Measurements from ENCODE around the gene TIMM10B.
A peak's percentile ranks its signal among the peaks of the same experiment; 100 is the strongest.

TIMM10B gene, protein sequence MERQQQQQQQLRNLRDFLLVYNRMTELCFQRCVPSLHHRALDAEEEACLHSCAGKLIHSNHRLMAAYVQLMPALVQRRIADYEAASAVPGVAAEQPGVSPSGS

DNA sequence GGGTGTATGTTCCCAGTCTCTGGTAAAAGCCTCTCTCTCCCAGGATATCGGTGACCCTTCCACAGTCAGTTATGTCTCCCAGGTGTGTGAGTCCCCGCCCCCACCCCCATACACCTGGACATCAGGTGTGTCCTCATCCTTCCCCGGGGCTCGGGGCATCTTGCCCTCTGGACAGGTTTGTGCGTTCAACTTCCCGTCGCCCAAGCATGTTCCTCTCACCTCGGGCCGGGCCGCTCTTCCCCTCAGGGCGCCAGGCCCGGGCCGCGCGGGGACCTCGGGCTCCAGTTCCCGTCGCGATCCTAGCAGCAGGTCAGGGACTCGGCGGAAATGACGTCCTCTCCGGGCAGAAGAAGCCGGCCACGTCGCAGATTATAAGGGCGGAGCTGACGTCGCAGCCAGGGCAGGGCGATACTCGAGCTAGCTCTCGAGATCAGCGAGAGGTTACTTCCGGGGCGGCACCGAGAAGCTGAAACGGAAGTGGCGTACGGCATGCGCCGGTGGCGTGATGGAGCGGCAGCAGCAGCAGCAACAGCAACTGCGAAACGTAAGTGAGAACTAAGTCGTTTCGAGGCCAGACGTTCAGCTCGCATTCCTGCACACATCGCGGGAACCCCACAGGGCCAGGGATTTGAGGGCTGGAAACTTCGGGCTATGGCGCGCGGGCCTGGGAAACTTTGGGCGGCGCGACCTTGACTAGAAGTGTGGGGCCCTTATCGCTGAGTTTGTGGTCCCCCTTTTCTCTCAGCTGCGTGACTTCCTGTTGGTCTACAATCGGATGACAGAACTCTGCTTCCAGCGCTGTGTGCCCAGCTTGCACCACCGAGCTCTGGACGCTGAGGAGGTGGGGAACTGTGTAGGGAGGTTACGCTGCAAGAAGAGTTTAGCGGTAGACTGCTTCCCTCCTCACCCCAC lies at the start of gene TIMM10B, which contains the start of gene ARFIP2:
TSS of gene TIMM10B (plus strand) at position 490 of the 912 bp plus-strand sequence. CDS start at position 506, 16 bp downstream.
TSS of gene ARFIP2 (minus strand) at position 320 of the 912 bp plus-strand sequence. CDS start 910 bp downstream, outside the sequence.
- H3K9me3 Mint-ChIP-seq: no peaks in the 10 kb centered on the region
- ATAC-seq (ENCODE audit: low read depth): peak; percentile 97
- DNase-seq (ENCODE audit: low spot score in 2 of 2): peak; percentile 92 to 94
- peak within 1 kb of the TSS; percentile 93 for H3K4me3 Mint-ChIP-seq
- peak within 1 kb of the TSS; percentile 98 for H3K27ac Mint-ChIP-seq
- H3K27me3 Mint-ChIP-seq: no peaks in the 10 kb centered on the region
- H3K36me3 Mint-ChIP-seq: peaks cover 12% of the 10 kb centered on the region
- peaks cover 21% of the 10 kb centered on the region for H3K4me1 Mint-ChIP-seq

DNA sequence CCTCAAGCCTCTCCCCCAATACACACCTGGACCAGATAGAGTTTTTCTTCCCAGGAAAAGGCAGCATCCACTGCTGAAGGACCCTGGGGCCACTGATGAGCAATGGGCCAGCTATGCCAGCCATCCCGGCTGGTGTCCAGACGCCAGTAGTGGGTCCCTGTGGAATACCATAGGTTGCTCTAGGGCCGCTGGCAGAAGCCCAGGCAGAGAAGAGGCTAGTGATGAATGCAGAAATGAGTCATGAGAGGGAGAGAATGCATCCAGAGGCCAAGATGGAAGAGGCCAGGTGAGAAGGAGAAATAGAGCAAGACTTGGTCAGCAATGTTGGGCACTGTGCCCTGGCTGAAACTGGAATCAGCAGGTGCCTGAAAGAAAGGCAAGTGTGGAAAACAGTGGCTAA lies 49.4 kb upstream of the TIMM10B start:
- Mint-ChIP-seq H3K36me3 (no peaks in the 10 kb centered on the region), H3K27me3 (peaks cover 7% of the 10 kb centered on the region), H3K27ac (no peak overlapping the region), H3K4me1 (peaks cover 2% of the 10 kb centered on the region), H3K4me3 (no peak overlapping the region), H3K9me3 (no peaks in the 10 kb centered on the region)
- DNase-seq (ENCODE audit: low spot score in 2 of 2) (no peak), ATAC-seq (ENCODE audit: low read depth) (no peak)

DNA sequence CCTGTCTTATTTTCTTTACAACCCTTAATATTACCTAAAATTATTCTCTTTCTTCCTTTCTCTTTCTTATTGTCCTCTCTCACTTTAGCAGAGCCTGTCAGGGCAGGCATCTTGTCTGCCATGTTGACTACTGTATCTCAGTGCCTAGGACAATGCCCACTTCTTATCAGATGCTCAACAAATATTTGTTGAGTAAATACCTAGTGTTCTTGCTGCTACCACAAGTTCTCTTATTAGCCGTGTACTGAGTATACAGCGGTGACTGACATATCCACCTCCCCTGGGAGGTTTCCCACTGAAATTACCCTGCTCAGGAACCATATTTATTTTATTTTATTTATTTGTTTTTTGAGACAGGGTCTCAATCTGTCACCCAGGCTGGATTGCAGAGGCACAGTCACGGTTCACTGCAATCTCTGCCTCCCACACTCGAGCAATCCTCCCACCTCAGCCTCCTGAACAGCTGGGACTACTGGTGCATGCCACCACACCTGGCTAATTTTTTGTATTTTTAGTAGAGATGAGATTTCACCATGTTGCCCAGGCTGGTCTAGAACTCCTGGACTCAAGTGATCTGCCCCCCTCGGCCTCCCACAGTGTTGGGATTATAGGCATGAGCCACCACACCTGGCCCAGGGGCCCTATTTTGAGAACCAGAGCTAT lies 47.2 kb upstream of the TIMM10B start:
- no peaks in the 10 kb centered on the region for H3K9me3 Mint-ChIP-seq
- H3K27ac Mint-ChIP-seq: no peak overlapping the region
- peaks cover 7% of the 10 kb centered on the region for H3K27me3 Mint-ChIP-seq
- no peak for ATAC-seq (ENCODE audit: low read depth)
- peaks cover 2% of the 10 kb centered on the region for H3K4me1 Mint-ChIP-seq
- H3K4me3 Mint-ChIP-seq: no peak overlapping the region
- DNase-seq (ENCODE audit: low spot score in 2 of 2): no peak
- H3K36me3 Mint-ChIP-seq: no peaks in the 10 kb centered on the region

DNA sequence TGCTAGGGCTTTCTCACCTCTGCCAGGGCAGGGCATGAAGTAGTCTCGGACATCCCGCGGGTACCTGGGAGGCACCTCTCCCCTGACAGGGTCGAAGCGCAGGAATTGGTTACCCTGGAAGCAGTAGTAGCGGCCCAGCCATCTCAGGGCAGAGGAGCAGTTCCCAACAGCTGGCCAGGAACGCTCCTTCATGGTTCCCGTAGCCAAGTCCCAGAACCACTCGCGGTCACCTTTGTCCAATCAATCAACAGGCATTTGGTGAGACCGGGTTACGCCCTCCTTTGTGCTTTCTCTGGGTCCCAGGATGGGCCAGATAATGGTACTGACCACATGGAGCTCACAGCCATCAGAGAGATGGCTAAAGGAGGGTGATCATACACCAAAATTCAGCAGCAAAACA lies 43.9 kb upstream of the TIMM10B start:
- Mint-ChIP-seq H3K4me3 (no peak overlapping the region), H3K9me3 (no peaks in the 10 kb centered on the region), H3K27me3 (peaks cover 7% of the 10 kb centered on the region)

GRCh38 chr11:6437993-6438392 lies 43.3 kb upstream of the TIMM10B start:
- DNase-seq (ENCODE audit: low spot score in 2 of 2) (no peak), ATAC-seq (ENCODE audit: low read depth) (peak; percentile 68)
- Mint-ChIP-seq H3K27ac (no peak overlapping the region), H3K9me3 (no peaks in the 10 kb centered on the region), H3K4me3 (no peak overlapping the region), H3K4me1 (peaks cover 2% of the 10 kb centered on the region), H3K27me3 (peaks cover 6% of the 10 kb centered on the region), H3K36me3 (no peaks in the 10 kb centered on the region)

More for the DNA sequence above, 43.9 kb upstream of the TIMM10B start:
- no peak for DNase-seq (ENCODE audit: low spot score in 2 of 2)
- Mint-ChIP-seq H3K4me1 (peaks cover 2% of the 10 kb centered on the region), H3K36me3 (no peaks in the 10 kb centered on the region), H3K27ac (no peak overlapping the region)
- no peak for ATAC-seq (ENCODE audit: low read depth)

GRCh38 chr11:6438979-6439571 lies 42.2 kb upstream of the TIMM10B start:
- H3K27me3 Mint-ChIP-seq: peaks cover 4% of the 10 kb centered on the region
- H3K9me3 Mint-ChIP-seq: no peaks in the 10 kb centered on the region
- no peak overlapping the region for H3K4me3 Mint-ChIP-seq
- peaks cover 2% of the 10 kb centered on the region for H3K4me1 Mint-ChIP-seq
- ATAC-seq (ENCODE audit: low read depth) (peak; percentile 31), DNase-seq (ENCODE audit: low spot score in 2 of 2) (no peak)
- no peak overlapping the region for H3K27ac Mint-ChIP-seq
- no peaks in the 10 kb centered on the region for H3K36me3 Mint-ChIP-seq

DNA sequence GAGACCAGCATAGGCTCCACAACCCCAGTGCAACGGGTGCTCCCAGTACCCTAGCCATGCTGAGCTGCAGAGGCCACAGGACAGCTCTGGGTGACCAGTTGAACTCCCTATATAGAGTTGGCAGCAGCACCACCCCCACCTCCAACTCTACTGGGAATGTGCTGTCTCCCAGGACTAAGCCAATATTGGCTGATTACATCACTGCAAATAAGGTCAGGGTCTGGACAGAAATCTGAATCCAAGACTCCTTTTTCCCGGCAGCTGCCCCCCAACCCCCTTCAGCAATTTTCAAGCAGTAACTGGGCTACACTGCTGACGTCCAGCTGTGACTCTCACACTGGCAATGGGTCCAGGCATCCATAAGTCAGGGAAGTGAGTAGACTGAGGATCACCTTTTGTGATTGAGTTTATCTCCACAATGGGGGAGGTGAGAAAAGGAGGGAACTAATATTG lies 40.4 kb upstream of the TIMM10B start, which contains the start of gene HPX:
TSS of gene HPX (minus strand) at position 82 of the 453 bp plus-strand sequence. CDS start at position 58, 24 bp downstream.
- Mint-ChIP-seq H3K9me3 (no peaks in the 10 kb centered on the region), H3K27ac (no peak within 1 kb of the TSS), H3K4me3 (no peak within 1 kb of the TSS), H3K4me1 (peaks cover under 1% of the 10 kb centered on the region), H3K27me3 (peaks cover under 1% of the 10 kb centered on the region), H3K36me3 (no peaks in the 10 kb centered on the region)
- no peak for DNase-seq (ENCODE audit: low spot score in 2 of 2)
- no peak for ATAC-seq (ENCODE audit: low read depth)

GRCh38 chr11:6442441-6442840 lies 38.9 kb upstream of the TIMM10B start:
- Mint-ChIP-seq H3K4me1 (no peaks in the 10 kb centered on the region), H3K36me3 (no peaks in the 10 kb centered on the region), H3K9me3 (no peaks in the 10 kb centered on the region), H3K4me3 (no peak overlapping the region), H3K27ac (no peak overlapping the region), H3K27me3 (peaks cover 3% of the 10 kb centered on the region)
- ATAC-seq (ENCODE audit: low read depth): no peak
- DNase-seq (ENCODE audit: low spot score in 2 of 2): no peak

DNA sequence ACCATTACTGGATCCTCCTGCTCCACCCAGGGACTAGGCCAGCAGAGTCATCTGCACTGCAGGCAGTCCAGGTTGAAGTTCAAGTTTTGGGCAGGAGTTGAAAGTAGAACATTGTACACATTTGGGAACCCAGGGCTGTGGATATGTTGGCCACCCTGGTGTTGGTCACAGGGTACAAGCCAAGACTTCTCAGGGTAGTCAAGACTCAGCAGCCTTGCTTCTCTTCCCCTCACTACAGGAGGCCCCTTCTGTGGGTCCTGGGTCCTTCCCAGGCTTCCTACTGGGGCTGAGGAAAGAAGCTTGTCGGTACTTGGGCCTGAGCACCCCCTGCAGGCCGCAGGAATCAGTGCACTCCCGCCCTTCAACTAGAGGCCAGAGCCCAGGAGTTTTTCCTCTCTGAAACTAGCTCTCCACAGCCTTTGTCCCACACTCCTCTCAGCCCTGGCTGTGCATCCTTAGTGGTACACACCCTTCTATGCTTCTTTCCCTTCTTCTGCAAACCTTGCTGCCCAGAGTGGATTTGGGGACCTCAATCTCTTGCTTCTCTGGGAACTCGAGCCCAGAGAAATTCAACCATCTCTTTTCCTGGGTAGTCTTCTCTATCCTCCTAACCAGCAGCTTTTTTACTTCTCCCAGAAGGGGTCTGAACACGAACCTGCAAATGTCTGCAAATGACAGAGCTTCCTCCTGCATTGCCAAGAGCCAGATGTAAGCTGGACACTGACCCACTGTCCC lies 37.9 kb upstream of the TIMM10B start:
- Mint-ChIP-seq H3K27ac (no peak overlapping the region), H3K4me1 (no peaks in the 10 kb centered on the region), H3K9me3 (no peaks in the 10 kb centered on the region), H3K27me3 (peaks cover 3% of the 10 kb centered on the region), H3K4me3 (no peak overlapping the region), H3K36me3 (peaks cover 1% of the 10 kb centered on the region)
- peak; percentile 76 for ATAC-seq (ENCODE audit: low read depth)
- DNase-seq (ENCODE audit: low spot score in 2 of 2): peak; percentile 34 to 42

DNA sequence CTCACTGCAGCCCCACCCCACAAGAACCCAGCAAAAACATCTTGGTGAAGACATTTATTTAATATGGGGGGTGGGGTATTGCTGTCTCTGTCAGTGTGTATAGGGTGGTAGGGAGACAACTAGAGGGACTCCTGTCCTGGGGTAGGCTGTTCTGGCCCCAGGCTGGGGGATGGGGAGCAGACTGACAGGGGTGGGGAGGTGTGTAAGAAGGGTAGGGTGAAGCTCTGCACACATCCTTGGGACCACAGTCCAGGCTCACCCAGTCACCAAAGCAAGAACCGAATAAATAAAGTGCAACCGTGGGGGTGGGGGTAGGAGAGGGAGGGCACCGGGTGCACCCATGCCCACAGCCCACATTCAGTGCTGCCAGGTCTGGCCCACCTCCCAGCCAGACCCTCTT lies 32.7 kb upstream of the TIMM10B start:
- H3K4me3 Mint-ChIP-seq: no peak overlapping the region
- no peak for ATAC-seq (ENCODE audit: low read depth)
- no peak for DNase-seq (ENCODE audit: low spot score in 2 of 2)
- H3K27ac Mint-ChIP-seq: no peak overlapping the region
- H3K36me3 Mint-ChIP-seq: peaks cover 5% of the 10 kb centered on the region
- peaks cover 3% of the 10 kb centered on the region for H3K27me3 Mint-ChIP-seq
- no peaks in the 10 kb centered on the region for H3K4me1 Mint-ChIP-seq
- no peaks in the 10 kb centered on the region for H3K9me3 Mint-ChIP-seq

DNA sequence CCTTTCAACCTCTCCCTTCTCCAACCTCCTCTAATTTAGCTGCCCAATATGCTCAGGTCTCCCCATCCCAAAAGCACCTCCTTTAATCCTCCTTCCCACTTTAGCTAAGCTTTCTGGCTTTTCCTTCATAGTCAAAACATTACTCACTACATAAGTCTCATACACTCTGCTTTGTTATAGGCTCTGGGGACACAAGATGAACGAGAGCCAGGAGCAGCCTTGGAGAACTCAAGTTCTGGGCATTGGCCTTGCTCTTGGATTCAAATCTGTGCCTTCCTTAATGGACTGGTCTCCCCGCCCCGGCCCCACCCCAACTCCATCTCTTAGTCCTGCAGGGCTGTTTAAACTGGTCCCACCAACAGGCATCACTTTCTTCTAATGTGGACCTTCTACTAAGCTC lies 29.1 kb upstream of the TIMM10B start:
- no peaks in the 10 kb centered on the region for H3K9me3 Mint-ChIP-seq
- H3K27ac Mint-ChIP-seq: no peak overlapping the region
- DNase-seq (ENCODE audit: low spot score in 2 of 2) (no peak), ATAC-seq (ENCODE audit: low read depth) (no peak)
- H3K36me3 Mint-ChIP-seq: peaks cover 9% of the 10 kb centered on the region
- no peaks in the 10 kb centered on the region for H3K4me1 Mint-ChIP-seq
- H3K27me3 Mint-ChIP-seq: no peaks in the 10 kb centered on the region
- H3K4me3 Mint-ChIP-seq: no peak overlapping the region

GRCh38 chr11:6453152-6453551 lies 28.1 kb upstream of the TIMM10B start:
- H3K27me3 Mint-ChIP-seq: no peaks in the 10 kb centered on the region
- H3K36me3 Mint-ChIP-seq: peaks cover 9% of the 10 kb centered on the region
- DNase-seq (ENCODE audit: low spot score in 2 of 2) (no peak), ATAC-seq (ENCODE audit: low read depth) (no peak)
- H3K4me3 Mint-ChIP-seq: no peak overlapping the region
- H3K27ac Mint-ChIP-seq: no peak overlapping the region
- H3K9me3 Mint-ChIP-seq: no peaks in the 10 kb centered on the region
- H3K4me1 Mint-ChIP-seq: no peaks in the 10 kb centered on the region

- H3K4me1 Mint-ChIP-seq: no peaks in the 10 kb centered on the region
- H3K27ac Mint-ChIP-seq: peak overlapping the region; percentile 28
- ATAC-seq (ENCODE audit: low read depth): no peak
- H3K27me3 Mint-ChIP-seq: no peaks in the 10 kb centered on the region
- no peak overlapping the region for H3K4me3 Mint-ChIP-seq
- H3K36me3 Mint-ChIP-seq: peaks cover 9% of the 10 kb centered on the region
- DNase-seq (ENCODE audit: low spot score in 2 of 2): no peak
- H3K9me3 Mint-ChIP-seq: no peaks in the 10 kb centered on the region
Observed at GRCh38 chr11:6455070-6455469, 26.2 kb upstream of the TIMM10B start.
